H9 (cell line): Measurements from ENCODE around the gene CXCL14. TPM values are rescaled to one million over a fixed set of nuclear protein-coding genes. Genes with fewer than 3 reads are reported as not detected.

Source experiments
- DNase-seq: peaks from one replicate; pipeline ENCODE4 v3.0.0-alpha.2; 2017
- H2AFZ ChIP-seq: one replicate; pipeline ENCODE4 v1.6.1; 2013; ENCODE audit warnings: mild to moderate bottlenecking, low read length, control low read depth, moderate library complexity
- H2AK5ac ChIP-seq: 2 replicates; pipeline ENCODE4 v1.6.1; 2013; ENCODE audit warnings: low read length, control low read depth, mixed read lengths; ENCODE audit not compliant: insufficient read length
- H2BK120ac ChIP-seq: one replicate; pipeline ENCODE4 v1.6.1; 2013; ENCODE audit warnings: low read depth, mild to moderate bottlenecking, low read length, control low read depth, inconsistent platforms; ENCODE audit not compliant: poor library complexity, severe bottlenecking
- H2BK12ac ChIP-seq: 2 replicates; pipeline ENCODE4 v1.6.1; 2013; ENCODE audit warnings: low read length, control low read depth, mixed read lengths, low read depth; ENCODE audit not compliant: insufficient read length
- H2BK15ac ChIP-seq: 2 replicates; pipeline ENCODE4 v1.6.1; 2013; ENCODE audit warnings: low read depth, low read length, control low read depth
- H2BK20ac ChIP-seq: one replicate; pipeline ENCODE4 v1.6.1; 2013; ENCODE audit warnings: low read depth, mild to moderate bottlenecking, low read length, control low read depth, inconsistent platforms; ENCODE audit not compliant: poor library complexity, severe bottlenecking
- H2BK5ac ChIP-seq: 2 replicates; pipeline ENCODE4 v1.6.1; 2013; ENCODE audit warnings: low read length, control low read depth, mixed read lengths; ENCODE audit not compliant: insufficient read length
- H3K14ac ChIP-seq: 2 replicates; pipeline ENCODE4 v1.6.1; 2013; ENCODE audit warnings: low read length, control low read depth; ENCODE audit not compliant: insufficient read depth
- H3K18ac ChIP-seq: 2 replicates; pipeline ENCODE4 v1.6.1; 2013; ENCODE audit warnings: low read depth, mild to moderate bottlenecking, mixed read lengths, low read length, control low read depth; ENCODE audit not compliant: insufficient read length
- H3K23ac ChIP-seq: 2 replicates; pipeline ENCODE4 v1.6.1; 2013; ENCODE audit warnings: low read length, control low read depth, mixed read lengths, low read depth; ENCODE audit not compliant: insufficient read length
- H3K23me2 ChIP-seq: 2 replicates; pipeline ENCODE4 v1.6.1; 2013; ENCODE audit warnings: low read depth, mild to moderate bottlenecking, mixed read lengths, low read length, control low read depth; ENCODE audit not compliant: insufficient read length, poor library complexity, severe bottlenecking
- H3K27ac ChIP-seq: 2 replicates; pipeline ENCODE4 v1.5.1; 2013; ENCODE audit warnings: low read length, control low read depth, mixed read lengths, low read depth; ENCODE audit not compliant: insufficient read length
- H3K27me3 ChIP-seq: 2 replicates; pipeline ENCODE4 v1.6.1; 2013; ENCODE audit warnings: low read length, control low read depth, inconsistent platforms; ENCODE audit not compliant: insufficient read depth
- H3K4ac ChIP-seq: 2 replicates; pipeline ENCODE4 v1.6.1; 2013; ENCODE audit warnings: low read depth, mild to moderate bottlenecking, control low read depth, inconsistent platforms, low read length, moderate library complexity
- H3K4me1 ChIP-seq: 2 replicates; pipeline ENCODE4 v1.6.1; 2013; ENCODE audit warnings: low read length, control low read depth, inconsistent platforms; ENCODE audit not compliant: insufficient read depth
- H3K4me2 ChIP-seq: 2 replicates; pipeline ENCODE4 v1.6.1; 2013; ENCODE audit warnings: low read length, control low read depth, mixed read lengths; ENCODE audit not compliant: insufficient read length, insufficient read depth
- H3K56ac ChIP-seq: 2 replicates; pipeline ENCODE4 v1.6.1; 2013; ENCODE audit warnings: low read depth, mild to moderate bottlenecking, mixed read lengths, low read length, control low read depth; ENCODE audit not compliant: insufficient read length
- H3K79me1 ChIP-seq: 2 replicates; pipeline ENCODE4 v1.6.1; 2013; ENCODE audit warnings: low read depth, mild to moderate bottlenecking, moderate library complexity, low read length, control low read depth, inconsistent platforms; ENCODE audit not compliant: insufficient read depth, poor library complexity, severe bottlenecking
- H3K79me2 ChIP-seq: 2 replicates; pipeline ENCODE4 v1.6.1; 2013; ENCODE audit warnings: low read length, control low read depth, inconsistent platforms; ENCODE audit not compliant: insufficient read depth
- H3K9ac ChIP-seq: 2 replicates; pipeline ENCODE4 v1.6.1; 2013; ENCODE audit warnings: low read length, control low read depth, mixed read lengths; ENCODE audit not compliant: insufficient read length; ENCODE audit errors: extremely low read depth
- H3K9me3 ChIP-seq: one replicate; pipeline ENCODE4 v1.6.1; 2013; ENCODE audit warnings: low read depth, low read length, inconsistent platforms; ENCODE audit not compliant: control insufficient read depth
- H3T11ph ChIP-seq: one replicate; pipeline ENCODE4 v1.6.1; 2013; ENCODE audit warnings: mild to moderate bottlenecking, low read length, control low read depth, inconsistent platforms
- H4K20me1 ChIP-seq: one replicate; pipeline ENCODE4 v1.6.1; 2013; ENCODE audit not compliant: control insufficient read depth, insufficient read length, insufficient read depth
- H4K5ac ChIP-seq: 2 replicates; pipeline ENCODE4 v1.6.1; 2013; ENCODE audit warnings: low read depth, mild to moderate bottlenecking, mixed read lengths, low read length, control low read depth; ENCODE audit not compliant: insufficient read length
- H4K8ac ChIP-seq: replicated peaks from 2 replicates; pipeline ENCODE4 v1.6.1; 2013; ENCODE audit warnings: low read length, control low read depth, mixed read lengths, low read depth; ENCODE audit not compliant: insufficient read length
- H4K91ac ChIP-seq: 2 replicates; pipeline ENCODE4 v1.6.1; 2013; ENCODE audit warnings: low read depth, mild to moderate bottlenecking, moderate library complexity, mixed read lengths, low read length, control low read depth; ENCODE audit not compliant: insufficient read length
- H3K27ac Mint-ChIP-seq, 3 experiments: 2 replicates in 2 of 3; 3 replicates in 1 of 3; pipeline ENCODE4 v1.8.0; 2020 to 2021; ENCODE audit warnings: mixed read lengths in 3 of 3, mild to moderate bottlenecking in 1 of 3, moderate library complexity in 1 of 3
- H3K27me3 Mint-ChIP-seq: 2 replicates; pipeline ENCODE4 v1.8.0; 2021; ENCODE audit warnings: low read depth, mild to moderate bottlenecking, moderate library complexity, mixed read lengths
- H3K36me3 Mint-ChIP-seq, 3 experiments: 2 replicates in 2 of 3; 3 replicates in 1 of 3; pipeline ENCODE4 v1.8.0; 2020 to 2021; ENCODE audit warnings: low read depth in 3 of 3, mixed read lengths in 3 of 3; ENCODE audit not compliant: insufficient read depth in 1 of 3
- H3K4me1 Mint-ChIP-seq, 2 experiments: 2 replicates each; pipeline ENCODE4 v1.8.0; 2020; ENCODE audit warnings: mixed read lengths in 2 of 2
- H3K4me3 Mint-ChIP-seq, 2 experiments: 2 replicates in 1 of 2; 3 replicates in 1 of 2; pipeline ENCODE4 v1.8.0; 2020 to 2021; ENCODE audit warnings: mild to moderate bottlenecking in 2 of 2, mixed read lengths in 2 of 2, moderate library complexity in 1 of 2
- H3K9me3 Mint-ChIP-seq, 2 experiments: 2 replicates in 1 of 2; 3 replicates in 1 of 2; pipeline ENCODE4 v1.8.0; 2020; ENCODE audit warnings: mild to moderate bottlenecking in 2 of 2, mixed read lengths in 2 of 2, moderate library complexity in 1 of 2
- CTCF ChIP-seq: fragments of 200-600 bp; sonication (generic); conservative IDR thresholded peaks from 3 replicates; pipeline ENCODE4 v1.8.0; 2021; ENCODE audit warnings: antibody characterized with exemption, mild to moderate bottlenecking
- WGBS: extraction: QIAGEN DNeasy Blood & Tissue Kit; methylation state at CpG from one replicate; pipeline ENCODE4 v1.1.7; 2013; ENCODE audit warnings: missing lambda C conversion rate, low lambda C conversion rate, mixed read lengths; ENCODE audit not compliant: insufficient read length; ENCODE audit errors: extremely low coverage; 5-methylcytosine and 5-hydroxymethylcytosine counted together
- total RNA-seq: library from RNA; stranded (reverse); gene quantifications from 2 replicates; pipeline ENCODE4 v1.2.1, GENCODE V29; 2021

CXCL14 gene
- total RNA-seq, 1 experiment from 2014 or later: 1.1 TPM

- Histone ChIP-seq H3K79me1 (no peaks in the 10 kb centered on the region), H4K8ac (no peak overlapping the region), H3K14ac (no peak overlapping the region), H3K23ac (no peak overlapping the region), H2BK15ac (no peak overlapping the region), H3K27ac (no peak overlapping the region), H3T11ph (no peak overlapping the region), H3K4me2 (no peak overlapping the region), H3K9me3 (no peaks in the 10 kb centered on the region), H3K79me2 (no peaks in the 10 kb centered on the region), H3K27me3 (peaks cover 25% of the 10 kb centered on the region), H2AFZ (no peak overlapping the region), H2BK12ac (no peak overlapping the region), H2BK20ac (no peak overlapping the region), H3K4me1 (no peaks in the 10 kb centered on the region), H2BK120ac (no peak overlapping the region), H4K91ac (no peak overlapping the region), H3K23me2 (no peaks in the 10 kb centered on the region), H4K5ac (no peak overlapping the region), H3K9ac (no peak overlapping the region), H4K20me1 (no peaks in the 10 kb centered on the region), H2AK5ac (no peak overlapping the region), H3K4ac (no peak overlapping the region), H2BK5ac (no peak overlapping the region), H3K56ac (no peak overlapping the region), H3K18ac (no peak overlapping the region)
- H3K9me3 Mint-ChIP-seq: peaks cover 0 to 3% of the 10 kb centered on the region in 2 experiments; a peak in 1 of 5 replicates
- no peak overlapping the region for H3K4me3 Mint-ChIP-seq
- WGBS: no CpG with 5 or more reads among the region's 8 CpGs
- peak; percentile 76 for DNase-seq
- TF ChIP-seq CTCF: peak; percentile 73
- peaks cover 88% of the 10 kb centered on the region for H3K27me3 Mint-ChIP-seq
- no peak overlapping the region; a peak in 1 of 7 replicates for H3K27ac Mint-ChIP-seq
- peaks cover 3 to 9% of the 10 kb centered on the region in 2 experiments; a peak in 3 of 4 replicates for H3K4me1 Mint-ChIP-seq
- H3K36me3 Mint-ChIP-seq: no peaks in the 10 kb centered on the region
These were observed 24.9 kb downstream of the CXCL14 start for GRCh38 chr5:135553688-135554462.
